Measurements from ENCODE around the gene RHEX.
"Not testable (repeated sequence)": the region's sequence is repeated elsewhere in the genome, so short reads cannot be mapped to it uniquely, and the experiment has no call there.

RHEX gene

DNA sequence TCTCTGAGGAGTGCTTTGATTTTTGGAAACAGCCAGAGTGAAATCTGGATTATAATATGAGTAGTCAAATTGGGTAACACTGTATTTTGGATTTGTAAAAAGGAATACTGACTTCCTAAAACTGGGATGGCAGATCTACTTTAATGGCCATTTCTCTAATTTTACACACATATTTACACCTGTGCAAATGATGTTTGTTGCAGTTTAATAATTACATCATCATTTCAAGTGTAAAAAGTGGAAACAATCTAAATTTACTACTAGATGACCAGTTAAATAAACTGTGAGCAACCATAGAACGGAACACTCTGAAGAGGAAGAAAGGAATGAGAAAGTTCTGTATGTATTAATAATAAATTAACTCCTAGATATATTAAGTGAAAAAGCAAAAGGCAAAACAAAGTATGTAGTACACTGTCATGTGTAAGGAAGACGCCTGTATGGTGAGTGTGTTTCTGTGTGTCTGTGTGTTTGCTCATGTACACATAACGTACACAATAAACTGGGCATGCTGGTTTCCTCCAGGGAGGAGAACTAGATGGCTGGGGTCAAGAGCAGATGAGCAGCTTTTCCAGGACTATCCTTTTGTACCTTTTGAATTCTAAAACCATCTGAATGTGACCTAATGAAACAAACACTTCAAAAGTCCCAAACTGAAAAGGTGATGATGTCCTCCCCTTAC, 2.9 kb upstream of the RHEX start:
- no peak overlapping the region for H3K9ac ChIP-seq (ENCODE audit: low read depth, low read length)
- no peaks in the 10 kb centered on the region for H3K27me3 ChIP-seq (ENCODE audit: control insufficient read depth, insufficient read depth, low read length)
- H3K9me3 ChIP-seq (ENCODE audit: control insufficient read depth, insufficient read depth, low read length), result no peaks in the 10 kb centered on the region
- H3K36me3 ChIP-seq (ENCODE audit: control insufficient read depth, insufficient read depth, low read length), result no peaks in the 10 kb centered on the region
- H3K4me1 ChIP-seq (ENCODE audit: control insufficient read depth, insufficient read depth, low read length), result peaks cover 9% of the 10 kb centered on the region
- H3K4me3 ChIP-seq (ENCODE audit: low read depth, low read length), result no peak overlapping the region
- no peak overlapping the region for H3K27ac ChIP-seq (ENCODE audit: low read depth, low read length)

GRCh38 chr1:206050655-206051235, 2.2 kb upstream of the RHEX start:
- Histone ChIP-seq H3K4me3 (ENCODE audit: low read depth, low read length) (no peak overlapping the region), H3K36me3 (ENCODE audit: control insufficient read depth, insufficient read depth, low read length) (no peaks in the 10 kb centered on the region), H3K27ac (ENCODE audit: low read depth, low read length) (no peak overlapping the region)

GRCh38 chr1:206052231-206052865, 625 bp upstream of the RHEX start:
- not testable (repeated sequence) for H3K4me1 ChIP-seq (ENCODE audit: control insufficient read depth, insufficient read depth, low read length); H3K9ac ChIP-seq (ENCODE audit: low read depth, low read length); H3K4me3 ChIP-seq (ENCODE audit: low read depth, low read length); H3K9me3 ChIP-seq (ENCODE audit: control insufficient read depth, insufficient read depth, low read length); H3K27me3 ChIP-seq (ENCODE audit: control insufficient read depth, insufficient read depth, low read length); H3K36me3 ChIP-seq (ENCODE audit: control insufficient read depth, insufficient read depth, low read length); H3K27ac ChIP-seq (ENCODE audit: low read depth, low read length)

More at GRCh38 chr1:206050655-206051235, 2.2 kb upstream of the RHEX start:
- Histone ChIP-seq H3K4me1 (ENCODE audit: control insufficient read depth, insufficient read depth, low read length) (peaks cover 8% of the 10 kb centered on the region), H3K9me3 (ENCODE audit: control insufficient read depth, insufficient read depth, low read length) (no peaks in the 10 kb centered on the region), H3K27me3 (ENCODE audit: control insufficient read depth, insufficient read depth, low read length) (no peaks in the 10 kb centered on the region), H3K9ac (ENCODE audit: low read depth, low read length) (no peak overlapping the region)

DNA sequence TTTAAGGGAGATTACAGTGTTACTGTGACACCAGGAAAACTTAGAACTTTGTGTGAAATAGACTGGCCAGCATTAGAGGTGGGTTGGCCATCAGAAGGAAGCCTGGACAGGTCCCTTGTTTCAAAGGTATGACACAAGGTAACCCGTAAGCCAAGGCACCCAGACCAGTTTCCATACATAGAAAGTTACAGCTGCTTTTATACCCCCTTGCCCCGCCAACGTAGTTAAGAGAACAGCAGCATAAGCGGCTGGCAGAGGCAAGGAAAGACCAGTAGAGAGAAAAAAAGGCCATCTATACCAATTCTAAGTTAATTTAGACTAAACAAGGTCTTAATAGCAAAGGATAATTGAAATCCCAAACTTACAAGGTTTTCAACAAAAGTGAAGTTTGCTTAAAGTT, 643 bp downstream of the RHEX start:
- not testable (repeated sequence) for H3K9ac ChIP-seq (ENCODE audit: low read depth, low read length); H3K4me1 ChIP-seq (ENCODE audit: control insufficient read depth, insufficient read depth, low read length); H3K4me3 ChIP-seq (ENCODE audit: low read depth, low read length); H3K27ac ChIP-seq (ENCODE audit: low read depth, low read length); H3K27me3 ChIP-seq (ENCODE audit: control insufficient read depth, insufficient read depth, low read length); H3K36me3 ChIP-seq (ENCODE audit: control insufficient read depth, insufficient read depth, low read length); H3K9me3 ChIP-seq (ENCODE audit: control insufficient read depth, insufficient read depth, low read length)

GRCh38 chr1:206055069-206055625, 2.2 kb downstream of the RHEX start:
- not testable (repeated sequence) for H3K27me3 ChIP-seq (ENCODE audit: control insufficient read depth, insufficient read depth, low read length); H3K4me3 ChIP-seq (ENCODE audit: low read depth, low read length); H3K9me3 ChIP-seq (ENCODE audit: control insufficient read depth, insufficient read depth, low read length); H3K4me1 ChIP-seq (ENCODE audit: control insufficient read depth, insufficient read depth, low read length); H3K36me3 ChIP-seq (ENCODE audit: control insufficient read depth, insufficient read depth, low read length); H3K9ac ChIP-seq (ENCODE audit: low read depth, low read length); H3K27ac ChIP-seq (ENCODE audit: low read depth, low read length)

GRCh38 chr1:206055639-206056323, 2.8 kb downstream of the RHEX start:
- not testable (repeated sequence) for H3K9ac ChIP-seq (ENCODE audit: low read depth, low read length); H3K4me1 ChIP-seq (ENCODE audit: control insufficient read depth, insufficient read depth, low read length); H3K9me3 ChIP-seq (ENCODE audit: control insufficient read depth, insufficient read depth, low read length); H3K27me3 ChIP-seq (ENCODE audit: control insufficient read depth, insufficient read depth, low read length); H3K27ac ChIP-seq (ENCODE audit: low read depth, low read length); H3K36me3 ChIP-seq (ENCODE audit: control insufficient read depth, insufficient read depth, low read length); H3K4me3 ChIP-seq (ENCODE audit: low read depth, low read length)

DNA sequence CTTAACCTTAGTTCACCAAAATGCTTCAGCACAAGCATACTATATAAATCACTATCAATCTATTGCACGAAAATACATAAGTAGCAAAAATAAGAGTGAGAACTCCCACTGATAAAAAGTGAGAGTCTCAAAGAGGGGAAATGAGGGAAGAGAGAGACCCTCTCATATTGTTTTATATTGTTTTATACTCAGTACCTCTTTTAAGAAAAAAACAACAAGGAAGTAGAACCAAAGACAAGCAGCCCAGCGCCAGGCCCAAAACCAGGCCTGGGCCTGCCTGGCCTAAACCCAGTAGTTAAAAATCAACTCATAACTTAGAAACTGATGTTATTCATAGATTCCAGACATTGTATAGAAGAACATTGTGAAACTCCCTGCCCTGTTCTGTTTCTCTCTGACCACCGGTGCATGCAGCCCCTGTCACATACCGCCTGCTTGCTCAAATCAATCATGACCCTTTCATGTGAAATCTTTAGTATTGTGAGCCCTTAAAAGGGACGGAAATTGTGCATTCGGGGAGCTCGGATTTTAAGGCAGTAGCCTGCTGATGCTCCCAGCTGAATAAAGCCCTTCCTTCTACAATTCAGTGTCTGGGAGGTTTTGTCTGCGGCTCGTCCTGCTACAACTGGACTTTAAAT, 5.4 kb downstream of the RHEX start:
- H3K36me3 ChIP-seq (ENCODE audit: control insufficient read depth, insufficient read depth, low read length); H3K9ac ChIP-seq (ENCODE audit: low read depth, low read length); H3K9me3 ChIP-seq (ENCODE audit: control insufficient read depth, insufficient read depth, low read length); H3K4me3 ChIP-seq (ENCODE audit: low read depth, low read length); H3K27ac ChIP-seq (ENCODE audit: low read depth, low read length); H3K27me3 ChIP-seq (ENCODE audit: control insufficient read depth, insufficient read depth, low read length); H3K4me1 ChIP-seq (ENCODE audit: control insufficient read depth, insufficient read depth, low read length): not testable (repeated sequence)

DNA sequence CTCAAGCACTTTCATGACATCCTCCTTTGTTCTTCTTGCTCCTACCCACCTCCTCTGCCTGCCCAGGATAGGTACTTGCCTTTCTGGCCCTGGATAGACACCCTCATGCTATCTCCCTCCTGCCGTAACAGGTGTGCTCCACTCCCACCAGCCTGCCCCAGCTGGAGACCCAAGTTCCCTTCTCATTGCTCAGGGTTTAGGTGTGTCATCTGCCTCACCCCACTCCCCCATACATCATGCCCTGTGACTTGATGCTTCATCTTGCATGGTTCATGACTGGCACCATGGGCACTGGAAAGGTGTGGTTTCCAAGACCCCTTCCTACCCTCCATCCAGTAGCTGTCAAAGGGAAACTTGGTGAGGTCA, 5.9 kb downstream of the RHEX start:
- H3K27me3 ChIP-seq (ENCODE audit: control insufficient read depth, insufficient read depth, low read length), result no peaks in the 10 kb centered on the region
- peaks cover 10% of the 10 kb centered on the region; the same call in 1 of the 2 replicates for H3K9me3 ChIP-seq (ENCODE audit: control insufficient read depth, insufficient read depth, low read length)
- H3K4me3 ChIP-seq (ENCODE audit: low read depth, low read length), result no peak overlapping the region
- no peaks in the 10 kb centered on the region for H3K4me1 ChIP-seq (ENCODE audit: control insufficient read depth, insufficient read depth, low read length)
- no peak overlapping the region for H3K9ac ChIP-seq (ENCODE audit: low read depth, low read length)
- H3K27ac ChIP-seq (ENCODE audit: low read depth, low read length), result no peak overlapping the region
- H3K36me3 ChIP-seq (ENCODE audit: control insufficient read depth, insufficient read depth, low read length), result no peaks in the 10 kb centered on the region

DNA sequence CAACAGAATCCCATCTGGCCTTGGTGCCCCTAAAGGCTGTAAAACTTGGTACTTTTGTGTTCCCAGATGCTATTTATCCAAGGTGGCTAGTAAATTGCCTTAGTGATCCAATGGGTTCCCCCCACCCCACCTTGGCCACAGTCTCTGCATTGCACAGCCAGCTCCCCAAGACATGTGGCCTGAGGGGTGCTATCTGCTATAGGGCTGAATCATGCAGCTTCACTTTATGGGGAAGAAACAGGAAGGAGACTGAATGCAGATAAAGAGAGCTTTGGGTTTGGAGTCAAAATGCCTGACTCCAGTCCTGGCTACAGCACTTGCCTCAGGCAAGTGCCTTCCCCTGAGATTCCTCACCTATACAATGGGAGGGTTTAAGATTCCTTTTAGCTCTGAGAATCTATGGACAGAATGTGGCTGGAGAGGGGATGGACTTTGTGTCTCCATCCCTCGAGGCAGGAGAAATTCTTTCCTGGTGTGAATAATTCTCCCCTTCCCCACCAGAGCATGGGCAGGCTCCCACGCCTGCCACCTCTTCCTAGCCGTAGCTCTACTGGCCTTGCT, 6.5 kb downstream of the RHEX start:
- no peak overlapping the region for H3K9ac ChIP-seq (ENCODE audit: low read depth, low read length)
- no peak overlapping the region for H3K27ac ChIP-seq (ENCODE audit: low read depth, low read length)
- no peaks in the 10 kb centered on the region for H3K27me3 ChIP-seq (ENCODE audit: control insufficient read depth, insufficient read depth, low read length)
- H3K4me3 ChIP-seq (ENCODE audit: low read depth, low read length), result no peak overlapping the region
- no peaks in the 10 kb centered on the region for H3K36me3 ChIP-seq (ENCODE audit: control insufficient read depth, insufficient read depth, low read length)
- no peaks in the 10 kb centered on the region for H3K4me1 ChIP-seq (ENCODE audit: control insufficient read depth, insufficient read depth, low read length)
- peaks cover 10% of the 10 kb centered on the region; the same call in 1 of the 2 replicates for H3K9me3 ChIP-seq (ENCODE audit: control insufficient read depth, insufficient read depth, low read length)

- no peaks in the 10 kb centered on the region for H3K4me1 ChIP-seq (ENCODE audit: control insufficient read depth, insufficient read depth, low read length)
- H3K36me3 ChIP-seq (ENCODE audit: control insufficient read depth, insufficient read depth, low read length), result no peaks in the 10 kb centered on the region
- peaks cover 10% of the 10 kb centered on the region; the same call in 1 of the 2 replicates for H3K9me3 ChIP-seq (ENCODE audit: control insufficient read depth, insufficient read depth, low read length)
- no peak overlapping the region for H3K9ac ChIP-seq (ENCODE audit: low read depth, low read length)
- H3K4me3 ChIP-seq (ENCODE audit: low read depth, low read length), result no peak overlapping the region
- H3K27ac ChIP-seq (ENCODE audit: low read depth, low read length), result no peak overlapping the region
- no peaks in the 10 kb centered on the region for H3K27me3 ChIP-seq (ENCODE audit: control insufficient read depth, insufficient read depth, low read length)
Observed at GRCh38 chr1:206060844-206061243, 7.9 kb downstream of the RHEX start.

Data from HUES48 (cell line).